Uterus (tissue), 2 donors: ENCODE results near the gene SMARCD2.

Experiments used
- CTCF ChIP-seq, 4 experiments: fragments of 200-600 bp in 2 of 4; fragments of 450-650 bp in 2 of 4; sonication (generic) in 2 of 4; IDR thresholded peaks; one replicate each; pipeline ENCODE4 v1.5.1; 2016 to 2019; ENCODE audit warnings: antibody characterized with exemption in 4 of 4, mild to moderate bottlenecking in 2 of 4, moderate library complexity in 1 of 4
- POLR2A ChIP-seq, 2 donors: fragments of 450-650 bp; IDR thresholded peaks; one replicate each; pipeline ENCODE4 v1.6.1; 2016; ENCODE audit warnings: antibody characterized with exemption in 2 of 2, mild to moderate bottlenecking in 1 of 2, moderate library complexity in 1 of 2

DNA sequence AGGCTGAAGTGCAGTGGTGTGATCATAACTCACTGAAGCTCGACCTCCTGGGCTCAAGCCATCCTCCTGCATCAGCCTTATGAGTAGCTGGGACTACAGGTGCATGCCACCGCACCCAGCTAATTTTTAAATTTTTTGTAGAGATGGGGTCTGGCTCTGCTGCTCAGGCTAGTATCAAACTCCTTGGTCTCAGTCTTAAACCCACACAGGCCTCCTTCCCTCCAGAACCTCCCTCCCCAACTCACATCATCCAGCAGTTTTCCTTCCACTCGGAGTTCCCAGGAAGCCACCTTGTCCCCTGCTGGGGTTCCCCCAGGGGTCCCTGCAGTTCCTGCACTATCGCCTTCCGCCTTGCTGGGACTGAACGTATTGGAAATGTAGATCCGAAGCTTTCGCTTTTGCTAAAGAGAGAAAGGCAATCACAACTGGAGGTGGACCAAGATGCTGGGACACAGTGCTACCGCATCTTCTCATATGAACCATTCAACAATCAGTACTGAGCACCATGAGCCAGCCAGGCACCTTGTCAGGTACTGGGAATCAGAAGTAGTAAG lies 7.2 kb downstream of the SMARCD2 start:
- no peak for TF ChIP-seq CTCF (IDR thresholded peaks at IDR 0.05)
- no peak for TF ChIP-seq POLR2A (IDR thresholded peaks at IDR 0.05)
